Spleen (tissue), 11 donors: ENCODE measurements around the gene GBP5. TPM values are rescaled to one million over a fixed set of nuclear protein-coding genes. Genes with fewer than 3 reads are reported as not detected.
"Not testable (repeated sequence)": the region's sequence is repeated elsewhere in the genome, so short reads cannot be mapped to it uniquely, and the experiment has no call there.

Experiments used
- DNase-seq: peaks from one replicate; pipeline ENCODE4 v3.0.0-alpha.2; 2020
- H3K27ac ChIP-seq, 8 donors: fragments of 200-600 bp; sonication (generic) in 7 of 8; 1 replicate in 4 of 8; 2 replicates in 4 of 8; pipeline versions ENCODE4 v1.5.0 to v1.8.0; 2016 to 2021; ENCODE audit warnings: inconsistent platforms in 4 of 8, mild to moderate bottlenecking in 4 of 8, moderate library complexity in 1 of 8
- H3K27me3 ChIP-seq, 7 donors: fragments of 200-600 bp; sonication (generic) in 6 of 7; replicated peaks in 1 of 7; 1 replicate in 4 of 7; 2 replicates in 3 of 7; pipeline versions ENCODE4 v1.5.0 to v1.8.0; 2016 to 2021; ENCODE audit warnings: inconsistent platforms in 3 of 7, mild to moderate bottlenecking in 1 of 7
- H3K36me3 ChIP-seq, 6 donors: fragments of 200-600 bp; sonication (generic) in 5 of 6; 1 replicate in 4 of 6; 2 replicates in 2 of 6; pipeline versions ENCODE4 v1.5.0 to v1.8.0; 2016 to 2021; ENCODE audit warnings: inconsistent platforms in 2 of 6
- H3K4me1 ChIP-seq, 6 donors: fragments of 200-600 bp; sonication (generic) in 5 of 6; 1 replicate in 3 of 6; 2 replicates in 3 of 6; pipeline versions ENCODE4 v1.5.0 to v1.8.0; 2016 to 2021; ENCODE audit warnings: inconsistent platforms in 3 of 6
- H3K4me3 ChIP-seq, 8 donors: fragments of 200-600 bp; sonication (generic) in 7 of 8; 1 replicate in 4 of 8; 2 replicates in 4 of 8; pipeline versions ENCODE4 v1.5.0 to v1.8.0; 2016 to 2021; ENCODE audit warnings: inconsistent platforms in 4 of 8, mild to moderate bottlenecking in 4 of 8, moderate library complexity in 2 of 8
- H3K9me3 ChIP-seq, 8 donors: fragments of 200-600 bp; sonication (generic) in 7 of 8; 1 replicate in 4 of 8; 2 replicates in 4 of 8; pipeline versions ENCODE4 v1.5.0 to v1.8.0; 2016 to 2021; ENCODE audit warnings: inconsistent platforms in 4 of 8
- POLR2A ChIP-seq, 3 donors: fragments of 450-650 bp; IDR thresholded peaks; one replicate each; pipeline ENCODE4 v1.5.1; 2017; ENCODE audit warnings: antibody characterized with exemption in 3 of 3, mild to moderate bottlenecking in 1 of 3
- POLR2AphosphoS5 ChIP-seq, 3 donors: sonication (generic); formaldehyde crosslinking; IDR thresholded peaks; one replicate each; pipeline ENCODE4 v1.5.1; 2017; ENCODE audit warnings: antibody characterized with exemption in 3 of 3
- WGBS, 5 donors: extraction: QIAGEN DNeasy Blood & Tissue Kit in 3 of 5; methylation state at CpG; one replicate each; pipeline versions ENCODE4 v1.1.5 to v1.1.7; 2013 to 2018; 5-methylcytosine and 5-hydroxymethylcytosine counted together
- intact Hi-C: fragments of 100-400 bp; cut with DNase I; formaldehyde crosslinking; loops from one replicate; pipeline ENCODE4 v1.15.0; 2023; ENCODE audit warnings: low total_unique reads
- polyA plus RNA-seq, 3 donors: library from polyadenylated mRNA; stranded (reverse); fragments of 200-250 nt; gene quantifications; one replicate each; pipeline ENCODE4 v1.2.1, GENCODE V29; 2013
- total RNA-seq, 7 donors: library from RNA; depleted of rRNA in 3 of 7; stranded (reverse); fragments of >200 nt in 3 of 7; fragmentation: NEBNext Ultra II Directional in 4 of 7; extraction: Animal tissue kit (Norgen Biotek cat#: 25700) in 4 of 7; gene quantifications; one replicate each; pipeline versions ENCODE4 v1.1.0 to v1.2.1, GENCODE V29; 2016 to 2021
- TF ChIP-seq, protein P1 (sequence below), 11 experiments: fragments of 200-600 bp in 7 of 11; fragments of 450-650 bp in 4 of 11; sonication (generic) in 4 of 11; IDR thresholded peaks in 8 of 11; conservative IDR thresholded peaks in 3 of 11; 1 replicate in 7 of 11; 2 replicates in 4 of 11; pipeline versions ENCODE4 v1.4.0 to v1.8.0; 2016 to 2021; ENCODE audit warnings: antibody characterized with exemption in 11 of 11, inconsistent platforms in 4 of 11, mild to moderate bottlenecking in 1 of 11
- donor health status: healthy with polysubstance abuse.
- donor health status: DM: no; HTN: no; CAD: no; lungs with moderate emphysema.
- donor health status: DM: no; HTN: no; CAD: no.
- donor health status: Bipolar disorder and iron deficiency.
- donor health status: healthy.
- donor health status: DM: no; HTN: no; CAD: no.
- donor health status: DM: yes; HTN: yes; CAD: no.

Gene GBP5
- total and polyA plus RNA-seq, 10 donors, result 11.3 to 94.5 (median 50.6) TPM

GRCh38 chr1:89260042-89260441 lies 12.6 kb downstream of the GBP5 start:
- Histone ChIP-seq H3K9me3 (peaks cover 0 to 5% (median 0%) of the 10 kb centered on the region in 8 donors), H3K27ac (peak overlapping the region in 7 of 8 donors; percentile 34 to 72 (median 62)), H3K4me1 (peaks cover 12 to 84% (median 44%) of the 10 kb centered on the region in 6 donors), H3K36me3 (peaks cover 0 to 60% (median 17%) of the 10 kb centered on the region in 6 donors), H3K27me3 (no peaks in the 10 kb centered on the region), H3K4me3 (peak overlapping the region in 1 of 8 donors; percentile 32)
- 70 to 78% (median 74%) methylated on average over 4 of the region's 4 CpGs for WGBS, 5 donors
- intact Hi-C loops, result no loop called here
- no peak for TF ChIP-seq POLR2A (IDR thresholded peaks at IDR 0.05)
- peak; percentile 36 for DNase-seq

- TF ChIP-seq, protein P1, sequence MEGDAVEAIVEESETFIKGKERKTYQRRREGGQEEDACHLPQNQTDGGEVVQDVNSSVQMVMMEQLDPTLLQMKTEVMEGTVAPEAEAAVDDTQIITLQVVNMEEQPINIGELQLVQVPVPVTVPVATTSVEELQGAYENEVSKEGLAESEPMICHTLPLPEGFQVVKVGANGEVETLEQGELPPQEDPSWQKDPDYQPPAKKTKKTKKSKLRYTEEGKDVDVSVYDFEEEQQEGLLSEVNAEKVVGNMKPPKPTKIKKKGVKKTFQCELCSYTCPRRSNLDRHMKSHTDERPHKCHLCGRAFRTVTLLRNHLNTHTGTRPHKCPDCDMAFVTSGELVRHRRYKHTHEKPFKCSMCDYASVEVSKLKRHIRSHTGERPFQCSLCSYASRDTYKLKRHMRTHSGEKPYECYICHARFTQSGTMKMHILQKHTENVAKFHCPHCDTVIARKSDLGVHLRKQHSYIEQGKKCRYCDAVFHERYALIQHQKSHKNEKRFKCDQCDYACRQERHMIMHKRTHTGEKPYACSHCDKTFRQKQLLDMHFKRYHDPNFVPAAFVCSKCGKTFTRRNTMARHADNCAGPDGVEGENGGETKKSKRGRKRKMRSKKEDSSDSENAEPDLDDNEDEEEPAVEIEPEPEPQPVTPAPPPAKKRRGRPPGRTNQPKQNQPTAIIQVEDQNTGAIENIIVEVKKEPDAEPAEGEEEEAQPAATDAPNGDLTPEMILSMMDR (IDR thresholded peaks at IDR 0.05 in 8 of 11, conservative IDR thresholded peaks at IDR 0.05 in 3 of 11), result no peak
- TF ChIP-seq POLR2AphosphoS5 (IDR thresholded peaks at IDR 0.05), result peak in 1 of 3 donors; percentile 49
- Histone ChIP-seq H3K4me1 (peaks cover 12 to 81% (median 44%) of the 10 kb centered on the region in 6 donors), H3K27me3 (no peaks in the 10 kb centered on the region), H3K4me3 (peak overlapping the region in 1 of 8 donors; percentile 32), H3K36me3 (peaks cover 0 to 54% (median 12%) of the 10 kb centered on the region in 6 donors), H3K9me3 (peaks cover 0 to 5% (median 0%) of the 10 kb centered on the region in 8 donors), H3K27ac (peak overlapping the region in 6 of 8 donors; percentile 2 to 72 (median 61))
- intact Hi-C loops, result loop anchor here (10.0 kb wide), 1 partner anchor 55 kb away; no protein-coding TSS in a partner anchor
- peak; percentile 81 for DNase-seq
- WGBS, 5 donors, result 14 to 56% (median 32%) methylated on average over 11 of the region's 11 CpGs
Measured at GRCh38 chr1:89259283-89259971, 13.2 kb downstream of the GBP5 start.

GRCh38 chr1:89257041-89257440 lies 15.6 kb downstream of the GBP5 start:
- intact Hi-C loops, result loop anchor here (10.0 kb wide), 1 partner anchor 52 kb away; no protein-coding TSS in a partner anchor
- Histone ChIP-seq H3K9me3 (peaks cover 0 to 12% (median 0%) of the 10 kb centered on the region in 8 donors), H3K36me3 (peaks cover 0 to 34% (median 2%) of the 10 kb centered on the region in 6 donors), H3K4me3 (no peak overlapping the region), H3K27me3 (no peaks in the 10 kb centered on the region), H3K4me1 (peaks cover 1 to 57% (median 28%) of the 10 kb centered on the region in 6 donors), H3K27ac (peak overlapping the region in 1 of 8 donors; percentile 27)
- TF ChIP-seq POLR2A (IDR thresholded peaks at IDR 0.05) (no peak), POLR2AphosphoS5 (IDR thresholded peaks at IDR 0.05) (no peak)
- TF ChIP-seq, protein P1 (IDR thresholded peaks at IDR 0.05 in 8 of 11, conservative IDR thresholded peaks at IDR 0.05 in 3 of 11), result no peak
- WGBS, 5 donors, result 77 to 79% (median 77%) methylated on average over 2 of the region's 2 CpGs
- no peak for DNase-seq

- peaks cover 0 to 42% (median 16%) of the 10 kb centered on the region in 6 donors for H3K4me1 ChIP-seq
- peaks cover 0 to 12% (median 0%) of the 10 kb centered on the region in 8 donors for H3K9me3 ChIP-seq
- peaks cover 0 to 19% (median 1%) of the 10 kb centered on the region in 6 donors for H3K36me3 ChIP-seq
- H3K27me3 ChIP-seq, H3K4me3 ChIP-seq, H3K27ac ChIP-seq: not testable (repeated sequence)
- intact Hi-C loops, result loop anchor here (10.0 kb wide), 1 partner anchor 51 kb away; no protein-coding TSS in a partner anchor
- WGBS, 5 donors, result 89 to 99% (median 97%) methylated on average over 8 of the region's 8 CpGs
- DNase-seq, result peak; percentile 36
Measured at GRCh38 chr1:89255581-89255980, 17.1 kb downstream of the GBP5 start.

GRCh38 chr1:89254658-89255287 lies 17.9 kb downstream of the GBP5 start:
- Histone ChIP-seq H3K4me1 (peaks cover 0 to 34% (median 9%) of the 10 kb centered on the region in 6 donors), H3K36me3 (peaks cover 0 to 11% (median 0%) of the 10 kb centered on the region in 6 donors), H3K27ac (peak overlapping the region in 1 of 8 donors; percentile 26), H3K9me3 (peaks cover 0 to 12% (median 0%) of the 10 kb centered on the region in 8 donors), H3K4me3 (no peak overlapping the region), H3K27me3 (no peaks in the 10 kb centered on the region)
- intact Hi-C loops, result loop anchor here (10.0 kb wide), 1 partner anchor 50 kb away; no protein-coding TSS in a partner anchor
- DNase-seq, result no peak
- 62 to 88% (median 75%) methylated on average over 4 of the region's 4 CpGs for WGBS, 5 donors
- TF ChIP-seq POLR2AphosphoS5 (IDR thresholded peaks at IDR 0.05) (no peak), POLR2A (IDR thresholded peaks at IDR 0.05) (no peak)
- TF ChIP-seq, protein P1 (IDR thresholded peaks at IDR 0.05 in 8 of 11, conservative IDR thresholded peaks at IDR 0.05 in 3 of 11), result no peak
